ENCODE data around the gene SHISAL2B.
"Not testable (repeated sequence)": the region's sequence is repeated elsewhere in the genome, so short reads cannot be mapped to it uniquely, and the experiment has no call there.

Gene SHISAL2B

GRCh38 chr5:64690417-64691151, at the start of gene SHISAL2B:
Gene SHISAL2B (plus strand): TSS chr5:64690503. CDS start chr5:64690624, 121 bp downstream.
- no peak for DNase-seq

GRCh38 chr5:64644831-64645230, 45.5 kb upstream of the SHISAL2B start:
- no peak for DNase-seq

DNA sequence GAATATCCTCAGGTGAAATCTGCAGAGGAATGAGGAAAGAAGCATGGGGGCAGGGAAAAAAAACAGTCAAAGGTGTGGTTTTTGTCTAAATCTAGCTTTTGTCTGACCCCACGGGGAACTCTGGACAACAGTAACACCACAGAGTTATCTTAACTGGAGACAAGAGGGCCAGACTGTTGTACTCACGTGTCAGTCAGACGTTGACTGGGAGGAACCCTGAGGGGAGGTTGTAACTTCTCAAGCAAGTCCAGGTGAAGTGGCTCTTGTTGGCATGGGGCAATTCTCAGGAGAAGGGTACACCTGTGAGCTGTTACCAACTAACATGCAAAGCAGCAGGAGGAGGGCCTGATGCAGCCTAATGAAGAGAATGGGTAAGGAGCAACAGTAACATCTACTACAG, 44.1 kb upstream of the SHISAL2B start:
- DNase-seq = no peak

DNA sequence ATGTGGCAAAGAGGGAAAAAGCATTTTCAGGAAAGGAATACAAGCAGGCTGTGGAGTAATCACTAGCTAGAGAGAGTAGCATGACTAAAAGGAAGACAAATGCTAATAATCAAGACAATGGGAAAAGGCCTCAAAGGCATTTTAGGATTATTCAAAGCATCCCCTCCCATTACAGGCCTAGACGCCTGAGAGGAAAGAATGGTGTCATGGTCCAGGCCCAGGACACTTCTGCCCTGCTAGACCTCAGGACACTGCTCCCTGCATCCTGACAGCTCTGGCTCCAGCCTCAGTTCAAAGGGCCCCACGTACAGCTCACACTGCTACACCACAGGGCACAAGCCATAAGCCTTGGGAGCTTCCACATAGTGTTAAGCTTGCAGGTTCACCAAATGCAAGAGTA, 40.8 kb upstream of the SHISAL2B start:
- no peak for DNase-seq

DNA sequence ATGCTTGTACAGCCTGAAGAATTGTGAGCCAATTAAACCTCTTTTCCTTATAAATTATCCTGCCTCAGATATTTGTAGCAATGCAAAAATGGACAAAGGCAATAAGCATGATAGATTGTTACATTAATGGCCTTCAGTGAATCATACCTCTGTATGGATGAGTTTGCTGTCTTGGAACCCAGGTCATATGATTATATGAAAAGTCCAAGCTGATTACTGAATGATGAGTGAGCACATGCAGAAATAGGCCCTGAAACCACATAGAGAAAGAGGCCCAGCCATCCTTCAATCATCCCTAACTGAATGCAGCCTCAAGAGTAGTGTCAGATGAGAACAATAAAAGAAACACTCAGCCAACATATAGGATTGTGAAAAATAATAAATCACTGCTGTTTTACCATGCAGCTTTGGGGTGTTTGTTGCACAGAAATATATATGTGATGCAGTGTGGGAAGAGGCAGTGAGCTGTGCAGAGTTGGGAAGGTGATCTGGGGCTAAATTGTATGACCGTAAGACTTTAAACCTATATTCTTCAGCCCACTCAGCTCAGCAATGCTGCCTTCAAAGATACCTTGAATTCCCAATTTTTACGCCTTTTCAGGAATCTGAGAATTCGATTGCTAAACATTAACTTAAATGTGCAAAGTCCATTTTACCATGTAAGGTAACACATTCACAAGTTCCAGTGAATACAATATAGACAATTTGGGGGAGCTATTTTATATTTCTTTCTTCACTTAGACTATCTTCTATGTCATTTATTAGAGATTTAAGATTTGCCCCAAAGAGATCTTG, 36.3 kb upstream of the SHISAL2B start:
- no peak for DNase-seq

DNA sequence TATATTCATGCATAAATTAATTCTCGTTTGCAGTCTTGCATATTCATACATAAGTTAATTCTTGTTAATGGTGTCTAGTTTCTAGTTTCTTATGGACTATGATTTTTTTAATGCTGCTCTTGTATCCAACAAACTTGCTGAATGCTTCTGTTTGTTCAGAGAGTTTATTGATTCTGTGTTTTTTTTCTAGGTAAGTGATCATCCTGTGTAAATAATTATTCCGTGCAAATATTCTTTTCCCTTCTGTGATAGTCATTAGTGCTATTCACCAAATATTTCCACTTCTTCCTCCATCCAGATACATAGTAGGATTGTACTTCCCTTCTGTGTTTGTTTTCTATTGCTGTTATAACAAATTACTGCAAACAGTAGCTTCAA, 35.8 kb upstream of the SHISAL2B start:
- no peak for DNase-seq

DNA sequence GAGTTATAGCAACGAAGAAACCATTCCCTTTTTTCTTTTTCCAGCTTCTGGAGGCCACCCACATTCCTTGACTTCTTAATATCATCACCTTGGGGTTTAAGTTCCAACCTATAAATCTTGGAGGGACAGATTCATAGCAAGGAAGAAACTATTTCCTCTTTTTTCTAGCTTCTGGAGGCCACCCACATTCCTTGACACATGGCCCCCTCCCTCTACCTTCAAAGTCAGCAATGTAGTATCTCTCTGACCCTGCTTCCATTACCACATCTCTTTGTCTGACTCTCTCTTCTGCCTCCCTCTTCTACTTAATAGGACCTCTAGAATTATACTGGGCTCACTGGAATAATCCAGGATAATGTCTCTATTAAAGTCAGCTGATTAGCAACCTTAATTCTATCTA, 34.7 kb upstream of the SHISAL2B start:
- DNase-seq = no peak

DNA sequence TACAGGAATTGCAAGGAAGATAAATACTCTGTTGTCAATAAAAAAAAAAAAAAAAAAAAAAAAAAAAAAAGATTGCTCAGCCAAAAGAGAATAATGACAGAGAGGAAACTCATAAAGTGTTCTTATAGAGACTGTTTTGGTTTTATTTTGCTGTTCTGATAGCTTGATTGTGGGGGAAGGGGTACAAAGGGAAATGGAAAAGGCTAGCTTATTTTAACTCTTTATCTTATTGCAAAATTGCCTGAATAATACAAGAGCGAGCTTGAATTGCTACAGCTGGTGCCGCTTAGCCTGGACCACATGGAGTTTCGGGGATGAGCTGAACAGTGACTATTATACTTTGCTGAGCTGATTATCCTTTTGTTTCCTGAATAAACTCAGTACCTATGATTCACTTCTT, 31.0 kb upstream of the SHISAL2B start:
- no peak for DNase-seq

DNA sequence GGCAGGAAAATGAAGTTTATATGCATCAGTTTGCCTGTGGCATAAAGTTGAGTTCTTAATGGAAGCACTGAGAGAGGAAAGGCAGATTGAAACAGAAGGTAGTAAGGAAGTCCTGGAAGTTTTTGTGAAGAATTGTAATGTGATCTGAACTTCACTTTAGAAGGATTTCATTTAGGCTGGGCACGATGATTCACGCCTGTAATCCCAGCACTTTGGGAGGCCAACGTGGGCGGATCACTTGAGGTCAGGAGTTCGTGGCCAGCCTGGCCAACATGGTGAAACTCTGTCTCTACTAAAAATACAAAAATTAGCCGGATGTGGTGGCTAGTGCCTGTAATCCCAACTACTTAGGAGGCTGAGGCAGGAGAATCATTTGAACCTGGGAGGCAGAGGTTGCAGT, 27.1 kb upstream of the SHISAL2B start:
- not testable (repeated sequence) for DNase-seq

DNA sequence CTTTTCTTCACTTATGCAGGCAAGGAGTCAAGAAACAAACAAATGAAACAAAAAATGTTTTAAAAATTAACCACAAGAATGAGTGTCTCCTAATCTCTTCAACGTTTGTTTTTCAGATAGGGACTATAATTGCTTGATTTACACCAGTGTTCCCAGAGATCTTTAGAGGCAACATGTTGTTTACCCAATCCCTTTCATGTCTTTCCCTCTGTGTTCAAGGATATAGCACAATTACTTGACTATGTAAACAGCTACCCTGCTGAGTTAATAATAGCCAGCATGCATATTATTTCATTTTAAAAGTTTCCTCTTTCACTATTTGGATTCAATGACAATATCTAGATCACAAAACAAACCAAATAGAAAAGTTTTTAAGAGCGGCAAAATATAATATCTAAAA, 25.1 kb upstream of the SHISAL2B start:
- no peak for DNase-seq

- DNase-seq = no peak
Measured at GRCh38 chr5:64666078-64666477, 24.2 kb upstream of the SHISAL2B start.

- no peak for DNase-seq
Measured at GRCh38 chr5:64667068-64667467, 23.2 kb upstream of the SHISAL2B start.

DNA sequence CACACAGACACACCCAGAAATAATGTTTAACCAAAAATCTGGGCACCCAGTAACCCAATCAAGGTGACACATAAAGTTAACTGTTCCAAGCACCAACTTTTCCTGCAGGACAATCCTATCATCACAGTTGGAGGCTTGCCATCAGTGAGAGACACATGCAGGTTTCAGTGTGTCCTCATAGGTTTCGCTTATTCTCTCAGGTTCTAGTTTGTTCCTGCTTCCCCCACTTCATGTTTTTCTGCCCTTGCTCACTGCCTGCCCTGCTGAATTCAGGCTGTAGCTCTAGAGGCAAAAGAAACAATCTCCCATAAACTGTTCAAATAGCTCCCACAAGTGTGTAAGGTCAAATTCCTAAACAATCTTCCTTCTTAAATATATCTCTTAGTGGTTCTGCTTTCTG, 20.0 kb upstream of the SHISAL2B start:
- no peak for DNase-seq

DNA sequence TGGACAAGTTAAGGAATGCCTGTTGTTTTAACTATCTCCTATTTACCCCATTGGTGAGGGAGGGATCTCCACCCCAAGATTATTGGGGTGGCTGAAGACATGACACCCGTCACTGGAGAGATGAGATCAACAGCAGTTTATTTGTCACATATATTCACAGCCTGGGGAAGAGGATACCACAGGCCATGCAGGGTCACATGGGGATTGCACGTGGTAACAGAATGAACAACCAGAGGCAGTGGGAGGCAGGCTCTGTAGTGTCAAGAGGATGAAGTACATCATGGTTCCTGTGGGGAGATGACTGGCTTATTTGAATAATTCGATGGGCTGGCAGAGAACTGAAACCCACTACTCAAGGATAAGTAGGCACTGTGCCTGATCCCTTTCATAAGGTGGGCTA, 18.6 kb upstream of the SHISAL2B start:
- no peak for DNase-seq

DNA sequence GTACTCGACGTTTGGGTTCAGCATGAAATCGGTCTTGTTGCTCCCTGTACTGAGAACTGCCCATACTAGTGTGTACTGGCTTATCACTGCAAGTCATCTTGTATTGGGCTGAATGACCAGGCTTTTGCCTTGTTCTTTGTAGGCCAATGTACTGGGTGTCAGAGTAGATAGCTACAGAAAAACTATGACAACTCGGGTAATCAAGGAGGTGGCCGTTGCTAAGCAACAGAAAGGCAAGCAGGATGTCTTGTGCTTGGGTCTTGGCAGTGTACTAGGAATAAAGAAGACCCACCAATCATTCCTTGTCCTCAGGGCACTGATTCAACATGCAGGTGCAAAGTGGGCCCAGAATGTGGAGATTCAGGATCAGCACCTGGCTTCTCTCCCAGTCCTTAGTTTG, 11.9 kb upstream of the SHISAL2B start:
- no peak for DNase-seq

GRCh38 chr5:64680289-64680688, 10.0 kb upstream of the SHISAL2B start:
- no peak for DNase-seq

- no peak for DNase-seq
Measured at GRCh38 chr5:64682608-64683007, 7.7 kb upstream of the SHISAL2B start.

GRCh38 chr5:64685866-64686265, 4.4 kb upstream of the SHISAL2B start:
- no peak for DNase-seq

GRCh38 chr5:64688391-64688790, 1.9 kb upstream of the SHISAL2B start:
- no peak for DNase-seq

DNA sequence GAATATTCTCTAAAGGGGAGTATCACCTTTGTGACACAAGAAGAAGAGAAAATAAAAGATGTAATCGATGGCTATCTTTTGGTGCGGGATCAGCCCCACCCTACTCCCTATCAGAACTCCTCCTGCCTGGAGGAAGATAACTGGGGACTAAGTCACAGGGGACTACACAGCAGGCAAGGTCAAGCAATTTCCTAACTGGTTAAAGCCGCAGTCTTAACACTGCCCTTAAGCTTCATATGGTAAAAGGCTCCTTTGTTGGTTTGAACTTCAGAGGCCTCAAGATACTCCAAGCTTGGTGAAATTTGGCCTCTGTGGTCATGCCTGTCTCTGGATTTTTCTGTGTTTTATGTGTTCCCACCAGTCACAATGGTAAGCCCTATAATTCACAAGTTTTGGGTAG, 1.3 kb upstream of the SHISAL2B start:
- no peak for DNase-seq

- DNase-seq = no peak
Measured at GRCh38 chr5:64690104-64690416, 243 bp upstream of the SHISAL2B start.

DNA sequence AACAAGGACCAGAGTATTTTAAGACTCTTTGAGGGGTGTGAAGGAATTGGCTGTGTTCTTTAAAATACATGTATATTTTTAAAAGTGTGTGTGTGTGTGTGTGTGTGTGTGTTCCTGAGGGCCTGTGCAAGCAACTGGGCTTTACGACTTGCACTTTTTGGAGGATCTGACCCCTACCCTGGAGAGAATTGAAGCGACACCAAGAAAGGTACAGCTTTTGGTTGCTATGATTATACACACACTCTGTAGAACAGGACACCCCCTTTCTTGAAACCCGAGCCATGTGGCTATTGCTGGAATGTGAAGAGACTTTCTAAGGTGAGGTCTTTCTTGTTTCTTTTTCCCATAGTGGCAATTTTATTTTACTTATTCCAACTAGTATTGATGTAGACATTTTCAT, 988 bp downstream of the SHISAL2B start:
- no peak for DNase-seq

DNA sequence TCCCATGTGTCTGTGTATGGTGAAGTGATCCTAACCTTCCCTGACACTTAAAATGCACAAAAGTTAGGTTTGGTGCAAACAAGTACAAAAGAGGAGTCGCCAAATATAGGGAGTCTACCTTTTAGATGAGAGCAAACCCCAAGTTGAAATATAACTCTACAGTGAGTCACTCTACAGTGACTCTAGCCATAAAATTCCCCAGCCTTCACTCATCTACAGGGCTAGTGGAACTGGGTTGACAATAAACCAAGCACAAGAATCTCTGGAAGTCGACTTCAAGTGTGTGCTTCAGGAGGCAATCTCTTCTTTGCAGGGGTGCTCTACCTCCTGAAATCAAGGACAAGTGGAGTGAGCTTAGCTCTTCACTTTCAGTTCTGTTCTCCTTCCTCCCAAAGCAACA, 3.3 kb downstream of the SHISAL2B start:
- DNase-seq = no peak

DNA sequence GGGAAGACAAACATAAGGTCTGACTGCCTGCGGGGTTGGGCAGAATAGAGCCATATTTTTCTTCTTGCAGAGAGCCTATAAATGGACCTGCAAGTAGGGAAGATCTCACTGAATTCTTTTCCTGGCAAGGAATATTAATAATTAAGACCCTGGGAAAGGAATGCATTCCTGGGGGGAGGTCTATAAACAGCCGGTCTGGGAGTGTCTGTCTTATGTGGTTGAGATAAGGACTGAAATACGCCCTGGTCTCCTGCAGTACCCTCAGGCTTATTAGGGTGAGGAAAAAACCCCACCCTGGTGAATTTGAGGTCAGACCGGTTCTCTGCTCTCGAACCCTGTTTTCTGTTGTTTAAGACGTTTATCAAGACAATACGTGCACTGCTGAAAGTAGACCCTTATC, 6.1 kb downstream of the SHISAL2B start:
- not testable (repeated sequence) for DNase-seq

DNA sequence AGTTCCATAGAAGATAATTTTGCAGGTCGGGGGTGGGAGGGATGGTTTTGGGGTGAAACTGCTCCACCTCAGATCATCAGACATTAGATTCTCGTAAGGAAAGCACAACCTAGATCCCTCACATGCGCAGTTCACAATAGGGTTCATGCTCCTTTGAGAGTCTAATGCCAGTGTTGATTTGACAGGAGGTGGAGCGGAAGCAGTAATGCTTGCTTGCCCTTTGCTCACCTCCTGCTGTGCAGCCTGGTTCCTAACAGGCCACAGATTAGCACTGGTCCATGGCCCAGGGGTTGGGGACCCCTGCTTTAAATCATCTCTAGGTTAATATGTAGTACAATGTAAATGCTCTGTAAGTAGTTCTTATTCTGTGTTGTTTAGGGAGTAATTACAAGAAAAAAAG, 10.5 kb downstream of the SHISAL2B start:
- DNase-seq = no peak

All from NCI-H2029 treated with DMSO at 0.1 percent for 48 hours (cell line).